PFSK-1 (cell line): ENCODE results near the gene TMEM144.

Source experiments
- FOXP2 ChIP-seq: optimal IDR thresholded peaks from 2 replicates; pipeline ENCODE3; 2011; ENCODE audit warnings: borderline replicate concordance, control low read depth, inconsistent platforms; ENCODE audit not compliant: insufficient read depth; ENCODE audit errors: extremely low read length, extremely low read depth
- POLR2AphosphoS5 ChIP-seq: IDR thresholded peaks from 2 replicates; pipeline ENCODE4 v1.6.1; 2012; ENCODE audit warnings: low read depth, mild to moderate bottlenecking, control low read depth, low read length, moderate library complexity
- SIN3A ChIP-seq: IDR thresholded peaks from 2 replicates; pipeline ENCODE4 v1.6.1; 2012; ENCODE audit warnings: mild to moderate bottlenecking, low read length, moderate library complexity, borderline replicate concordance; ENCODE audit not compliant: insufficient read depth
- TAF1 ChIP-seq: IDR thresholded peaks from 2 replicates; pipeline ENCODE4 v1.6.1; 2012; ENCODE audit warnings: low read length, control low read depth, borderline replicate concordance; ENCODE audit not compliant: insufficient read depth
- TF ChIP-seq, protein P1 (sequence below), 2 experiments: IDR thresholded peaks; 2 replicates each; pipeline versions ENCODE4 v1.6.1 to v1.8.0; 2011 to 2012; ENCODE audit warnings: low read depth in 2 of 2, low read length in 2 of 2, control low read depth in 1 of 2, inconsistent platforms in 1 of 2, mild to moderate bottlenecking in 1 of 2, moderate library complexity in 1 of 2; ENCODE audit not compliant: insufficient read depth in 1 of 2

TMEM144 gene

DNA sequence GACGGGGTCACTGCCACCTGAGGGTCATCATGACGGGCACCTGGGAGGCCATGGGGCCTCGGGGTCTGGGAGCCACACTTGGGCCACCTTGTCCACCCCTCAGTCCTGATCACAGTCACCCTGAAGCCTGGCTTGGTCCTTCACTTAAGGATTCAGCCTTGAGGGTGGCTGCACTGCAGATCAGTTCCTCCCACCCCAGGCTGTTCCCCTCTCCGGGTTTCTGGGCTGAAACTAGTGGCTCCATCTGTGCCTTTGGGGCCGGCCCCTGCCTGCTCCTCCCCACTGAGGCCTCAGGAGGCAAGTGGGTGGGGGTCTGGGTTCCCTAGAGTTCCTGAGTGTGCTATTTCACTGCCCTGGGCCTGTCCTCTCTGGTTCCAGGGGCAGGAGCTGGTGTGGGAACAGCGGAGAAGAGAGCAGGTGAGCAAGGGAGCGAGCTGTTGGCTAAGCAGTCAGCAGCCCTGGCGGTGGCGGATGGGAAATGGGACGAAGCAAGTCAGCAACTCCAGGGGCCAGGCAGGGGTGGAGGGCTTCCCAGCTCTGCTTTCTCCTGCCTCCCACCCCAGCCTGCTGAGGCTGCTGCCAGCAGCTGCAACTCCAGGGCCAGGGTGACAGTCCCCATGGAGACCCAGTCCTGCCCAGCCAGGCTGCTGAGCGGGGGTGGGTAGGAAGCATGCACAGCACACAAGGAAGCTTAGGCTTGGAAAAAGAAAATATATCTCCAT is 81.2 kb downstream of the TMEM144 start:
- no peak for TF ChIP-seq TAF1
- TF ChIP-seq FOXP2, result no peak
- TF ChIP-seq, protein P1, sequence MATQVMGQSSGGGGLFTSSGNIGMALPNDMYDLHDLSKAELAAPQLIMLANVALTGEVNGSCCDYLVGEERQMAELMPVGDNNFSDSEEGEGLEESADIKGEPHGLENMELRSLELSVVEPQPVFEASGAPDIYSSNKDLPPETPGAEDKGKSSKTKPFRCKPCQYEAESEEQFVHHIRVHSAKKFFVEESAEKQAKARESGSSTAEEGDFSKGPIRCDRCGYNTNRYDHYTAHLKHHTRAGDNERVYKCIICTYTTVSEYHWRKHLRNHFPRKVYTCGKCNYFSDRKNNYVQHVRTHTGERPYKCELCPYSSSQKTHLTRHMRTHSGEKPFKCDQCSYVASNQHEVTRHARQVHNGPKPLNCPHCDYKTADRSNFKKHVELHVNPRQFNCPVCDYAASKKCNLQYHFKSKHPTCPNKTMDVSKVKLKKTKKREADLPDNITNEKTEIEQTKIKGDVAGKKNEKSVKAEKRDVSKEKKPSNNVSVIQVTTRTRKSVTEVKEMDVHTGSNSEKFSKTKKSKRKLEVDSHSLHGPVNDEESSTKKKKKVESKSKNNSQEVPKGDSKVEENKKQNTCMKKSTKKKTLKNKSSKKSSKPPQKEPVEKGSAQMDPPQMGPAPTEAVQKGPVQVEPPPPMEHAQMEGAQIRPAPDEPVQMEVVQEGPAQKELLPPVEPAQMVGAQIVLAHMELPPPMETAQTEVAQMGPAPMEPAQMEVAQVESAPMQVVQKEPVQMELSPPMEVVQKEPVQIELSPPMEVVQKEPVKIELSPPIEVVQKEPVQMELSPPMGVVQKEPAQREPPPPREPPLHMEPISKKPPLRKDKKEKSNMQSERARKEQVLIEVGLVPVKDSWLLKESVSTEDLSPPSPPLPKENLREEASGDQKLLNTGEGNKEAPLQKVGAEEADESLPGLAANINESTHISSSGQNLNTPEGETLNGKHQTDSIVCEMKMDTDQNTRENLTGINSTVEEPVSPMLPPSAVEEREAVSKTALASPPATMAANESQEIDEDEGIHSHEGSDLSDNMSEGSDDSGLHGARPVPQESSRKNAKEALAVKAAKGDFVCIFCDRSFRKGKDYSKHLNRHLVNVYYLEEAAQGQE (IDR thresholded peaks at IDR 0.05; ENCODE audit: insufficient read depth in 1 of 2, low read depth in 2 of 2, low read length in 2 of 2), result no peak
- no peak for TF ChIP-seq POLR2AphosphoS5
- no peak for TF ChIP-seq SIN3A

DNA sequence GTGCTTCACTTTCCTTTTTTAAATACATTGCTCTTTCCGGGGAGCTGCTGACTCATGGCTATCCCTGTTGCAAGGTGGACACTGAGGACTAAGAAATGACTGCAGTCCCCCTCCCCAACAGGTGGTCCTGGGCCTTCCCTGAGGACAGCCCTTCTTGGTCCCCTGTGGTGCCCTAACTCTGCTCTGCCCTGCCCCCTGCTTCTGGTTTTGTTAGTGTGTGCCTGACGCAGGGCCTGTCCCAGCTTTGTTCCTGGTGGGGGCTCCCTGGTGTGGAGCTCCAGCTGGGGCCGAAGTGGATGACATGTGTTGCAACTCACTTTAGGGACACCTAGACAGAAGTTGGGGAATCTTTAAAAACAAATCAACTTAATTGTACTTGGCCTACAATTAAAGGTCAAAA is 81.9 kb downstream of the TMEM144 start:
- TF ChIP-seq TAF1 (no peak), POLR2AphosphoS5 (no peak), FOXP2 (no peak), SIN3A (no peak)
- TF ChIP-seq, protein P1 (IDR thresholded peaks at IDR 0.05; ENCODE audit: insufficient read depth in 1 of 2, low read depth in 2 of 2, low read length in 2 of 2), result no peak

DNA sequence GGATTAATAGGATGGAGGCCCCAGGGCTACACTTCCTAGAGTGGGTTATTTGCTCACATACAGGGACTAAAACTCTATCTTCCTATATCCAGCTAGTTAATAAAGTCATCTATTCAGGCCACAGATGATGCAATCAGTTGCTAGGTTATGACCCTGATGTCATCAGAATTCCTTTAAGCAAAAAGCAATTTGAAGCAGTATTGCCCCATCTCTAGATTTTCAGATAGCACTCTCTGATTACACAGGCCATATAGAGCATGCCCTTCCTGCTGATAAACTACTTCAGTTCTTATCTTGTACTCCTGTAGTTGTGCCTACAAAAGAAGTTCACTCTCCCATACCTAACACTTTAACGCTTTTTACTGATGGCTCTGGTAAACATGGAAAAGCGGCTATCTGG is 84.8 kb downstream of the TMEM144 start:
- TF ChIP-seq SIN3A (no peak), TAF1 (no peak), POLR2AphosphoS5 (no peak)
- TF ChIP-seq, protein P1 (IDR thresholded peaks at IDR 0.05; ENCODE audit: insufficient read depth in 1 of 2, low read depth in 2 of 2, low read length in 2 of 2), result no peak

DNA sequence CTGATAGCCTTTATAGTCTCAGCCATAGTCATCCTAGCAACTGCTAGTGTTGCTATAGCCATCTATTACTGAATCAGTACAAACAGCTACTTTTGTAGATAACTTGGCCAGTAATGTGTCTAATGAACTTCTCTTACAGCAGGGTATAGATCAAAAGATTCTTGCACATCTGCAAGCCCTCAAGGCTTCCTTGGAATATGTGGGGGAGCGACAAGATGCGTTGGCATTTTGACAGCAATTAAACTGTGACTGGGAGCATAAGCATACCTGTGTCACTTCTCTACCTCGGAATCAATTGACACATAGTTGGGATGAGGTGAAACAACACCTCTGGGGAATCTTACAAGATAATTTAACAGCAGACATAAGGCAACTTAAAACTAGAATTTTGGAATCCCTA is 87.6 kb downstream of the TMEM144 start:
- TF ChIP-seq TAF1, result no peak
- TF ChIP-seq, protein P1 (IDR thresholded peaks at IDR 0.05; ENCODE audit: insufficient read depth in 1 of 2, low read depth in 2 of 2, low read length in 2 of 2), result no peak
- no peak for TF ChIP-seq POLR2AphosphoS5
- no peak for TF ChIP-seq SIN3A
- TF ChIP-seq FOXP2, result no peak

DNA sequence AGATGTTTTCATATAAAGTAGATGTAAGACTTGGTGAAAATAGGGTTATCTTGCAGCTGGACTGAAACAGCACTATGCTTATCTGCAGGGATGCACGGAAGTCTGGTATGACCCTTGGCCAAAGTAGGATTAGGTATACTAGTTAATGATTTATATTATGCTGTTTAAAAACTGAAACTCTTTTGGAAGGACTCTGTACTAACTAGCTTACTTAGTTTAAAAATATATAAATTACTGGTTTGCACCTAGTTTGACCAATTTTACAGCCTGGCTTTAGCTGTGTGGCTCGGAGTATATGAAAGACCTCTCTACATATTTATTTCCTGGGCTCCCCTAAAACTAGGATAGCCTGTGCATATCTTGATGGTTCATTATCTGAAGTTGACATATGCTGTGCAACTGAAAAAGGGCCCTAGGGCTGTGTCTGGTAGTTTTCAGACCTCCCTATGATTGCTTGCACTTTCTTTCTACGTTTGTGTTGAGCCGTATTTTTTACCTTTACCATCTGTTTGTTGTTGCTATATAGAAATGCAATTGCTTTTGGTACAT is 89.2 kb downstream of the TMEM144 start:
- TF ChIP-seq TAF1, result no peak
- TF ChIP-seq, protein P1 (IDR thresholded peaks at IDR 0.05; ENCODE audit: insufficient read depth in 1 of 2, low read depth in 2 of 2, low read length in 2 of 2), result no peak
- no peak for TF ChIP-seq FOXP2
- TF ChIP-seq SIN3A, result no peak
- TF ChIP-seq POLR2AphosphoS5, result no peak
